GM12872 (cell line): ENCODE results near the gene ARHGAP23.

Experiments used
- CTCF ChIP-seq: IDR thresholded peaks from 3 replicates; pipeline ENCODE4 v1.5.1; 2011; ENCODE audit warnings: low read depth, mild to moderate bottlenecking, low read length, moderate library complexity; ENCODE audit not compliant: insufficient read depth

ARHGAP23 gene

GRCh38 chr17:38540514-38541045 lies 112.3 kb downstream of the ARHGAP23 start:
- no peak for TF ChIP-seq CTCF

GRCh38 chr17:38541281-38541680 lies 113.0 kb downstream of the ARHGAP23 start:
- no peak for TF ChIP-seq CTCF

- no peak for TF ChIP-seq CTCF
Observed at GRCh38 chr17:38542286-38542685, 114.0 kb downstream of the ARHGAP23 start.

GRCh38 chr17:38543403-38544174 lies 115.3 kb downstream of the ARHGAP23 start:
- TF ChIP-seq CTCF, result no peak

- TF ChIP-seq CTCF, result no peak
Observed at GRCh38 chr17:38544175-38544838, 116.0 kb downstream of the ARHGAP23 start.

- no peak for TF ChIP-seq CTCF
Observed at GRCh38 chr17:38544839-38545209, 116.6 kb downstream of the ARHGAP23 start.

- TF ChIP-seq CTCF, result no peak
Observed at GRCh38 chr17:38545531-38546225, 117.4 kb downstream of the ARHGAP23 start.
